Glomerular visceral epithelial cell (primary cell): ENCODE results near the gene GMPPA.

ENCODE experiments used
- DNase-seq: peaks from one replicate; pipeline ENCODE4 v3.0.0-alpha.2; 2016; ENCODE audit errors: extremely low spot score

The GMPPA gene

DNA sequence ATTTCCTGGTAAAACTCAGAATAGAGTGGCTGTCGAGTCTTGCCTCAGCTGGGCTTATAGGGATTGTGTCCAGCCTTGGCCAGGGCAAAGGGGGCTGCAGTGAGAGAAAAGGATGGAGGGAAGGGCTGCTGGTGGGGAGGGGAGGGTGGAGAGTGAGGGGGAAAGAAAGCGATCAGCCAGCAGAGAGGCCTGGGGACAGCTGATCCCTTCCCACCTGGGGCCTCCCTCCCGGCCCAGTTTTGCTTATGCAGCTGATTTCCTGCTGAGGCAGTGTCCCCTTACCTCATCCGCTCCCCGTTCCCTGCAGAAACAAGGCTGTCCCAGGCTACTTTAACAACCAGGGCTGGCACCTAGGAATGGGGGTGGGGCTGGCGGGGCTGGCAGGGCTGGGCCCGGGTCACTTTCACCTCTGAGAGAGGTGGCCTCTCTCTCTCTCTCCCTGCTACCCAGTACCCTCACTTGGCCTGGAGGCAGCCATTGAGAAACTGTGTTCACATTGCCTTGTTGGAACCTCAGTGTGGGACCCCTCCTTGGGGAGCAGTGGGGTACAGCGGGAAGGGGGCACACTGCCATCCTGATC, 12.2 kb upstream of the GMPPA start:
- DNase-seq, result no peak

GRCh38 chr2:219488149-219488843, 10.4 kb upstream of the GMPPA start:
- DNase-seq, result no peak

DNA sequence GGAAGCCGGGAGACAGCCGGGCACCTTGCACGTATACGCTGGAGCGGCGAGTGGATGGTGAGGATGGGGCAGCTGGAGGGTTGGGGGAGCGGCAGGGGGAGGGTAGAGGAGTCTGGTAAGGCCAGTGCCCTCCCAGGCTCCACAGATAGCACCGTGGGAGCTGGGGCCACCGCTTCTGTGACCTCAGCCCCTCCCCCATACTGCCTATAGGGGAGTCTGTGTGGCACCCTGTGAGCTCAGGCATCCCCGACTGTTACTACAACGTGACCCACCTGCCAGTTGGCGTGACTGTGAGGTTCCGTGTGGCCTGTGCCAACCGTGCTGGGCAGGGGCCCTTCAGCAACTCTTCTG, 9.9 kb upstream of the GMPPA start:
- DNase-seq, result no peak

DNA sequence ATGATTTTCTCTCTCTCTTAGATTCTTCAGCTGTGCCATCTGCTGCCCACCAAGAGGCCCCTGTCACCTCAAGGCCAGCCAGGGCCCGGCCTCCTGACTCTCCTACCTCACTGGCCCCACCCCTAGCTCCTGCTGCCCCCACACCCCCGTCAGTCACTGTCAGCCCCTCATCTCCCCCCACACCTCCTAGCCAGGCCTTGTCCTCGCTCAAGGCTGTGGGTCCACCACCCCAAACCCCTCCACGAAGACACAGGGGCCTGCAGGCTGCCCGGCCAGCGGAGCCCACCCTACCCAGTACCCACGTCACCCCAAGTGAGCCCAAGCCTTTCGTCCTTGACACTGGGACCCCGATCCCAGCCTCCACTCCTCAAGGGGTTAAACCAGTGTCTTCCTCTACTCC, 9.4 kb upstream of the GMPPA start:
- DNase-seq, result no peak

- no peak for DNase-seq
Observed at GRCh38 chr2:219490186-219490585, 8.5 kb upstream of the GMPPA start.

DNA sequence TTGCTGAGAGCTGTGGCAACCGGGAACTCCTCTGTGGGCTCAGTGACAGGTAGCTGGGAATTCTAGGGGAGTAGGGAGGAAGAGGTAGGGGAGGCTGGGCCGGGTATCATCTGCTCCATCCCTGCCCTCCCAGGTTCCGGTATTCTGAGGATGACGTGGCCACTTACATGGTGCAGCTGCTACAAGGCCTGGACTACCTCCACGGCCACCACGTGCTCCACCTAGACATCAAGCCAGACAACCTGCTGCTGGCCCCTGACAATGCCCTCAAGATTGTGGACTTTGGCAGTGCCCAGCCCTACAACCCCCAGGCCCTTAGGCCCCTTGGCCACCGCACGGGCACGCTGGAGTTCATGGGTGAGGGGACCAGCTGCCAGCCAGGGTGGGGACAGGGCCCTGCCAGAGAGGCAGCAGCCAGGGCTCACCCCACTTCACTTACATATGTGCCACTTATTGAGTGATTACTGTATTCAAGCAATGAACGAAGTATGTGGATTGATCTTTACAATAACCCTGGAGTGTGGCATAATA, 8.0 kb upstream of the GMPPA start:
- DNase-seq, result no peak

DNA sequence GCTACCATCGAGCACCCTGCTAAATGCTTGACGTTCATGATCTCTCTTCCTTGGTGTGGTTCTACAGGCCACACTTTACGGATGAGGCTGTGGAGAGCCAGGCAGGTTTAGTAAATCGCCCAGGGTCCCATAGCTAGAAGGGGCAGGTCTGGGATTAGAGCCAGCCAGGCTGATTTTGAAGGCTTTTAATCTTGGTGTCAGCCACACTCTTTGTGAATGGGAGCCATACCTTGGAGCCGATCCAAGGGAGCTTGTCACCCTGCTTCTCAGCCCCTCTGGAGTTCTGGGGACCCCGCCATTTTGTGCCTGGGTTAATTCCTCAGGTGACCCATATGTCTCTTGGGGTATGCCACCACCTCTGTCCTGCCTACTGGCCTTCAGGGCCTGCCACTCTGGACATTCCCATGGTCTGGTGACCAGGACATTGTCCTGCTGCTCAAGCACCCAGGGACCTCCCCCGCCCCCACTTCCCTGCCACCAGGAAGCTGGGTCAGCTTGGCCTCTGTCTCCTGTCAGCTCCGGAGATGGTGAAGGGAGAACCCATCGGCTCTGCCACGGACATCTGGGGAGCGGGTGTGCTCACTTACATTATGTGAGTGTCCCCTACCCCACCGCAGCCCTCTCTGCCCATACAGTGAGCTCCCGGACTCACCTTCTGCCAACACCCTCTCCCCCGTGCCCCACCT, 7.3 kb upstream of the GMPPA start:
- DNase-seq, result no peak

DNA sequence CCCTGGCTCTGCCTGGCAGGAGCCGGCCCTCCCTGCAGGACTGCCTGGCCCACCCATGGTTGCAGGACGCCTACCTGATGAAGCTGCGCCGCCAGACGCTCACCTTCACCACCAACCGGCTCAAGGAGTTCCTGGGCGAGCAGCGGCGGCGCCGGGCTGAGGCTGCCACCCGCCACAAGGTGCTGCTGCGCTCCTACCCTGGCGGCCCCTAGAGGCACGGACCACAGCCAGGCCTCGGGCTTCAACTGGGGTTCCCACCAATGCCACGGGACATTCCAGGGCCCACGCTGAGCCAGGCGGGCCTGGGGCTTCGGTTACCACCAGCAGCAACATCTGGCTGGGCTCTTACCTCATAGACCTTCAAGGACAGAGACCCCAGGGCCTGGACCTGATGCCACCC, 6.1 kb upstream of the GMPPA start:
- no peak for DNase-seq

GRCh38 chr2:219493086-219493485, 5.6 kb upstream of the GMPPA start:
- no peak for DNase-seq

- no peak for DNase-seq
Observed at GRCh38 chr2:219494952-219495530, 3.6 kb upstream of the GMPPA start.

- DNase-seq, result peak; percentile 61
Observed at GRCh38 chr2:219495531-219496122, 3.1 kb upstream of the GMPPA start.

- no peak for DNase-seq
Observed at GRCh38 chr2:219496247-219496824, 2.4 kb upstream of the GMPPA start.

GRCh38 chr2:219496825-219497494, 1.7 kb upstream of the GMPPA start:
- no peak for DNase-seq

- DNase-seq, result peak; percentile 88
Observed at GRCh38 chr2:219497495-219498279, 1.0 kb upstream of the GMPPA start.

- no peak for DNase-seq
Observed at GRCh38 chr2:219499058-219499307, 292 bp downstream of the GMPPA start.

GRCh38 chr2:219499555-219499954, 864 bp downstream of the GMPPA start:
- no peak for DNase-seq

DNA sequence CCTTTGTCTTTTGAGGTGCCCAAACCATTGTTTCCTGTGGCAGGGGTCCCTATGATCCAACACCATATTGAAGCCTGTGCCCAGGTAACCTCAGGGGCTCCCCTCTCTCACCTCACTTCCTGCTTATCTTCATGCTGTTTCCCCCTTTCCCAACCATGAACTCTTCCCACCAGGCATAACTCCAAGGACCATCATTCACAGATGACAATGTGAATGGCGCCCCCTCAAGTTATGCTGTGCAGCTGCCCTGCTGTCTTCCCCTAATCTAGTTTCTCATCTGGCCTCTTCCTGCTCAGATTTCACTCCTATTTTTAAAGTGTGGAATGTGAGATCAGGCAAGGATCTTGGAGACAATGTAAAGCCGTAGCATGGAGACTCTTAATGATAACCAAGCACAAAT, 1.4 kb downstream of the GMPPA start:
- peak; percentile 19 for DNase-seq

- DNase-seq, result no peak
Observed at GRCh38 chr2:219501849-219502248, 3.2 kb downstream of the GMPPA start.

DNA sequence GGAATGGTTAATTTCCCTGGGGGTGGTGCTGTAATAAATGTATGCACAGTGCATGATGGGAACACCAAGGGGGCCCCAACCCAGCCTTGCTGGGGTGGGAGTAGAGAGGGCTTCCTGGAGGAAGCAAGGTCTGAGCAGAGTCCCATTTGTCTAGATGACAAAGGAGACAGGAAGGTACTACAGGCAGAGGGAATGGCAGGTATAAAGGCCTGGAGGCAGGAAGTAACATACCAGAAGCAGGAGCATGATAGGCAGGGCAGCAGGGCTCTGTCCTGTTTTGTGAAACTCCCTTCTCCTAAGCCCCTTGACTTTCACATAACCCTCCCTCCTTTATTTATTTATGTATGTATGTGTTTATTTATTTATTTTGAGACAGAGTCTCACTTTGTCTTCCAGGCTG, 3.9 kb downstream of the GMPPA start:
- no peak for DNase-seq

DNA sequence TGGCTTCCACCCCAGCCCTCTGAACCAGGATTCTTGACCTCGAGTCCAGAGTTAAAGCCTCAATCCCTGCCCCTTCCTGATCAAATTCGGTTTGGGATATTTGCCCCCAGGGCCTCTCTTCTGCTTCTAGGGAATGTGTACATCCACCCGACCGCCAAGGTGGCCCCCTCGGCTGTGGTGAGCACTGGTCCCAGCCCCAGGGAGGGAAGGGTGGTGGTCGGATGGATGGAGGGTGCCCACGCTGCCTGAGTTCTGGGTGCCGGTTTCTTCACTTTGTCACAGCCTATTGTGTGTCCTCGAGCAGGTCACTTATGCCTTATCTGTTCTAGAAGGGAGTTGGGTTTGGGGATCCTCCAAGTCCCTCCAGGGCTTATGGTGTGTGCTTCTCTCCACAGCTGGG, 6.9 kb downstream of the GMPPA start:
- DNase-seq, result no peak
